GM18861 (cell line): ENCODE data around the gene ARHGAP10.

Experiments
- ATAC-seq: cut with Tn5 transposase; IDR thresholded peaks from one replicate; pipeline ENCODE4 v1.9.1; 2021; ENCODE audit not compliant: unreplicated experiment

ARHGAP10 gene

DNA sequence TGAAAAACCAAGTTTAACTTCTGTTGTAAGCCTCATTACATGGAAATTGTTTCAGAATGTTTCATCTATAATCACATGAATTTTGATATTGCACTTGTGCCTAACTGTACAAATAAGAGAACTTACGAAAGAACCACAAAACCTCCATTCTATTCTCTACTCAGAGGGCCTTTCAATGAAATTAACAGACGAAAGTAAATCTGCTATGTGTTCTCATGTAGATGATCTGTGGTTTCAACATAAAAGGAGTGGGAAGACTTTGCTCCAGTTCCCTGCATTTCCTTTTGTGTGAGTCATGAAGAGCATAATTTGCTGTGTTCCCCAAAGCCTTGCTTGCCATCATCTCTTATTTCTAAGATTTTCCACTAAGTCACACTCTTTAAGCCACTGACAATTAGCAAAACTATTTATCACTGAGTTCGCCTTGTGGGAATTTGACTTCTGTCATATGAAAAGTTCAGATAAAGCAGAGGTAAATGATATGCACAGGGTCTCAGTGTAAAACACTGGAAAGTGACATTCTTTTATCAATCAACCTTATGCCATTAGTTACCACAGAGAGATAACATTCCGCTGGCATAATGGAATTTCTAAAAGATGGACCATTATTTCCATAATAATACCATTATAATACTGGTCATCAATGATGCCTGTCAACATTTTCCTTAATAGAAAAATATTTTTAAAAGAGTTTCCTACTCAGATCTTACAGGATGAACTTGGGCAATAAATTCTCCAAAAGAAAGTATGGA, 380.5 kb downstream of the ARHGAP10 start:
- no peak for ATAC-seq

DNA sequence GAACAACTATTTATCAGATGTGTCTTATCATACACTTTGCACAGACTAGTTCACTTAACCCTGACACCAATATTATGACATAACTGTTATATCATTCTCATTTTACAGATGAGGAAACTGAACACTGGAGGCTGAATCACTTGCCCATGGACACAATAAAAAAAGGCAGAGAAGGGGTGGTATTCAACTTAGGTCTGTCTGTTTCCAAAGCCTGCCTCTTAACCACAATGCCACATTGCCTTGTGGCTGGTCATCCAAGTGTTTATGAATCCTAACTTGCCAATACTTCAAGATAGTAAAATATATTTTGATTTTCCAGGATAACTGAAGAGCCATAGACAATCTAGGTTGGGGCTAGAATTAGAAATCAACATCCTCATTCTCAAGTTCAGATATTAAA, 382.5 kb downstream of the ARHGAP10 start:
- ATAC-seq = no peak

DNA sequence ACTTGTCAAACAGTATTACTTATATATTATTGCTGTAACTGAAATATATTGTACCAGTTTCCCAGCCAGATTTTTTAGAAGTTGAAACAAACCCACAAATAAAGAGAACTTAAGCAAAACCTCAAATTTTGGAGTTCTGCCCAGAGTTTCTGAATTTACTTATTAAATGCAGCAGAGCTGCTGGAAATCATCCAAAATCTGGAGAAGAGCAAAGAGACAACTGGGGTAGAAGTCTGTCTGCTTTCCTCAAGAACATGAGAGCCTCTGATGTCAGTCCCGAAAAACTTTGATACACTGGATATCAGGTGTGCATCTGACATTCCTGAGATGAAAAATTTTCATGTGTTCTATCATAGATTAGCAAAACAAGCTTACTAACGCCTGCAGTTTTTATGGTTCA, 384.4 kb downstream of the ARHGAP10 start:
- no peak for ATAC-seq

DNA sequence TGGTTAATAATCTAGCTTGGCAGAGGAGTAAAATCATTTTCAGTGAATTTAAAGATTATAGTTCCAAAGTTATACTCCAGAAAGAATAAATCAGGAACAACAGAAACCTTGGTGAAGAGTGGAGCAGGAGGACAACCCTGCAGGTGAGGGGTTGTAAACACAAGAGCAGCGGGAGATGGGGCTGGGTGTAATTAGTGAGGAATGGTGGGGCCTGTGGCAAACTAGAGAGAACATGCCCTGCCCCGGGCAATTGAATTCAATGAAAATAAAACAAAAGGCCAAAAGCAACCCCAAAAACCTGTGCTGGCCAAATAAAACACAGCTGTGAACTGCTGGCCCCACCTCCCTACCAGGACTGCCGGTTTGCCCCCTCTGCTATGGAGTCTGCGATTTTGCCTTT, 385.1 kb downstream of the ARHGAP10 start:
- ATAC-seq = no peak

DNA sequence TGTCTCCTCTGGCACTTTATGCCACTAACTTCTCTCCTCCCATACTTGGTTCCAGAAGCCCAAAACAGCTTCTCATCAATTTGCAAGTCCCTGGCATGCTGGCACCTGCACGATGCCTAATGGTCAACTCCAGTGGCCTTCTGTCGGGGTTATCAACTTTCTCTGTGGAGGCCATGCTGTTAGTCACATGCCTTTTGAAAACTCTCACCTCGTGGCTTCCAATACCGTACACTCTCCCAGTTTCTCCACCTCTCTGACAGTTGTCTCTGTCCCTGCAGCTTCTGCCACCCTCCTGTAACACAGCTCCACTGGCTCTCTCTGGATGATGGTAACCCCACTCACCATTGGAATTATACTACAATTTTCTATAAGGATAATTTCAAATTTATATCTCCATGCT, 386.3 kb downstream of the ARHGAP10 start:
- no peak for ATAC-seq

DNA sequence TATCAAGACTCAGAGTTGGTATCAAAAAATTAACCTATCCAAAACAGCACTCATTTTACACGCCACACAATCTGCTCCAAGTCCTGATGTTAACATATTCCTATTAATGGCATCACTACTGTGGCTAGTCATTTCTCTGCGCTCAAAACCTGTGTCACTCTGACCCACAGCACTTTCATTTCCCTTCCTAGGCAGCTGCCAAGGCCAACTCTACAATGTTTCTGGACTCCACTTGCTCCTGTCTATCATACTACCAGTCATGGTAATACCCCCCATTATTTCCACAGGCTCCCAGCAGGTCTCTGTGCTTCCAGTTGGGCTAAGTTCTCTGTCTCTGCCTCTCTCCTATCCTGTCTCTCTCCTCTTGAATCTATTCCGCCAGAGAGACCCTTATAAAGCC, 386.7 kb downstream of the ARHGAP10 start:
- ATAC-seq = peak; percentile 70

DNA sequence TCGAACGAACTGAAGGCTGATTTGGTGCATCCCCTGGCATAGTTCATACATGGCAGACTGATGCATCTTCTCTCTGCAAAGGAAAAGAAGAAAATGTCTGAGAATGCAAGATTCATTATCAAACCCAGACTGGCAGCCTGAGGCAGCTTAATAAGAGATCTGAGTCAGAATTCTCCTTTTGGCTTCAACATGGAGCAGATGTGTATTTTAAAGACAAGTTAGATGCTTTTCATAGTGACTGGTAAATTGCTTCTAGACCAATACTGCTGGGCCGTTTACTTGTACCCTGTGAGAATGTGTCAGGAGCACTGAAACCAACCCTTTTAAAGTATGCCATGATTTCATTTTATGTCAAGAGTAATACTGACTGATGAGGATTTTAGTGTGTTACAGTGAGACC, 388.3 kb downstream of the ARHGAP10 start:
- no peak for ATAC-seq
